Measurements from ENCODE around the gene TNP2. TPM values are rescaled to one million over a fixed set of nuclear protein-coding genes. Genes with fewer than 3 reads are reported as not detected.
"Not testable (repeated sequence)": the region's sequence is repeated elsewhere in the genome, so short reads cannot be mapped to it uniquely, and the experiment has no call there.

The TNP2 gene
- total RNA-seq, 1 donor from 2014 or later = not detected

DNA sequence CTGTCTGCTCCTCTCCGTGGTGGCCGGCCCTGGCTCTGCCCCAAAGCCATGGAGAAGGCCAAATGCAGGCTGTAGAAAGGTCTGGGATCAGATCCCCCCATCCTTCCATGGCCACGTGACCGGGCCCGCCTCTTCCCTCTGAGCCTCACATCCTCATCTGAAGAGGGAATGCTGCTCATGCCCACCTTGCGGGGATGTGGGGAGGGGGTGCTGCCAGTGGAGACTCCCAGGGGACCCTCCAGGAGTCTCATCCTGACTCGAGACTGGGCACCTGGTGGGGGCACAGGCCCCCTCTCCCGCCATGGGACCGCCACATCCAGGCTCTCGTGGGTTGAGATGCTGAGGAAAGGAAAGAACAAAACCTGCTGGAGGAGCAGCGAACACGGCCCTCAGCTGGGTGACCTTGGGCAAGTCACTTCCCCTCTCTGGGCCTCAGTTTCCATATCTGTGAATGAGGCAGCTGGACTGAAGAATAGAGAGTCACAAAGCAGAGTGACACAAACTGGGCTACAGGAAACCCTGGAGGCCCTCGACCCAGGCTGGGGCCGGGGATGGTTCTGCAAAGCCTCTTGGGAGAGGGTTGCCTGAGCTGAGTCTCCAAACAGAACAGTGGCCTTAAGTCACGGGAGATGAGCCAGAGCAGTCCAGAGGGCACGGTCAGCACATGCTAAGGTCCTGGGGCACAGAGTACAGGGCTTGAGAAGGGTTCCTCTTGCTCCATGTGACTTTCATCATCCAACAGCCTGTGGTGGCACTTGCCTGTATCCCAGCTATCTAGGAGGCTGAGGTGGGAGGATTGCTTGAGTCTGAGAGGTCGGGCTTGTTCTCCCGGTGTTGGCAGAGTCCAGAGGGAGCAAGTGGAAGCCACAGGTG is 43.2 kb downstream of the TNP2 start:
- no peaks in the 10 kb centered on the region for H3K36me3 ChIP-seq
- TF ChIP-seq, protein P1, sequence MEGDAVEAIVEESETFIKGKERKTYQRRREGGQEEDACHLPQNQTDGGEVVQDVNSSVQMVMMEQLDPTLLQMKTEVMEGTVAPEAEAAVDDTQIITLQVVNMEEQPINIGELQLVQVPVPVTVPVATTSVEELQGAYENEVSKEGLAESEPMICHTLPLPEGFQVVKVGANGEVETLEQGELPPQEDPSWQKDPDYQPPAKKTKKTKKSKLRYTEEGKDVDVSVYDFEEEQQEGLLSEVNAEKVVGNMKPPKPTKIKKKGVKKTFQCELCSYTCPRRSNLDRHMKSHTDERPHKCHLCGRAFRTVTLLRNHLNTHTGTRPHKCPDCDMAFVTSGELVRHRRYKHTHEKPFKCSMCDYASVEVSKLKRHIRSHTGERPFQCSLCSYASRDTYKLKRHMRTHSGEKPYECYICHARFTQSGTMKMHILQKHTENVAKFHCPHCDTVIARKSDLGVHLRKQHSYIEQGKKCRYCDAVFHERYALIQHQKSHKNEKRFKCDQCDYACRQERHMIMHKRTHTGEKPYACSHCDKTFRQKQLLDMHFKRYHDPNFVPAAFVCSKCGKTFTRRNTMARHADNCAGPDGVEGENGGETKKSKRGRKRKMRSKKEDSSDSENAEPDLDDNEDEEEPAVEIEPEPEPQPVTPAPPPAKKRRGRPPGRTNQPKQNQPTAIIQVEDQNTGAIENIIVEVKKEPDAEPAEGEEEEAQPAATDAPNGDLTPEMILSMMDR (IDR thresholded peaks at IDR 0.05; ENCODE audit: borderline replicate concordance) = no peak
- intact Hi-C loops (cut with micrococcal nuclease) = no loop called here
- H3K4me1 ChIP-seq = peaks cover 21% of the 10 kb centered on the region
- peak overlapping the region; percentile 15 for H3K4me3 ChIP-seq
- no peak for DNase-seq
- H3K27ac ChIP-seq (replicated peaks) = no peak overlapping the region
- no peaks in the 10 kb centered on the region for H3K9me3 ChIP-seq (replicated peaks)
- no peaks in the 10 kb centered on the region for H3K27me3 ChIP-seq (ENCODE audit: low read depth)

- DNase-seq = peak; percentile 26
- peak overlapping the region; percentile 85 for H3K27ac ChIP-seq (replicated peaks)
- intact Hi-C loops (cut with micrococcal nuclease) = no loop called here
- peak overlapping the region; percentile 15 for H3K4me3 ChIP-seq
- H3K4me1 ChIP-seq = peaks cover 21% of the 10 kb centered on the region
- TF ChIP-seq, protein P1 (IDR thresholded peaks at IDR 0.05; ENCODE audit: borderline replicate concordance) = no peak
- no peaks in the 10 kb centered on the region for H3K27me3 ChIP-seq (ENCODE audit: low read depth)
- H3K9me3 ChIP-seq (replicated peaks) = no peaks in the 10 kb centered on the region
- no peaks in the 10 kb centered on the region for H3K36me3 ChIP-seq
These were observed 44.0 kb downstream of the TNP2 start for GRCh38 chr16:11224894-11225676.

GRCh38 chr16:11224096-11224893 is 44.8 kb downstream of the TNP2 start:
- intact Hi-C loops (cut with micrococcal nuclease) = no loop called here
- peak overlapping the region; percentile 85 for H3K27ac ChIP-seq (replicated peaks)
- H3K4me1 ChIP-seq = peaks cover 21% of the 10 kb centered on the region
- no peak overlapping the region for H3K4me3 ChIP-seq
- H3K27me3 ChIP-seq (ENCODE audit: low read depth) = no peaks in the 10 kb centered on the region
- DNase-seq = peak; percentile 85
- TF ChIP-seq, protein P1 (IDR thresholded peaks at IDR 0.05; ENCODE audit: borderline replicate concordance) = no peak
- no peaks in the 10 kb centered on the region for H3K9me3 ChIP-seq (replicated peaks)
- H3K36me3 ChIP-seq = no peaks in the 10 kb centered on the region

- H3K27me3 ChIP-seq (ENCODE audit: low read depth); H3K36me3 ChIP-seq; intact Hi-C loops (cut with micrococcal nuclease); H3K4me3 ChIP-seq; DNase-seq; H3K27ac ChIP-seq (replicated peaks): not testable (repeated sequence)
- peaks cover 19% of the 10 kb centered on the region for H3K4me1 ChIP-seq
- H3K9me3 ChIP-seq (replicated peaks) = peaks cover 32% of the 10 kb centered on the region
These were observed 48.6 kb downstream of the TNP2 start for GRCh38 chr16:11220507-11220906.

- Histone ChIP-seq H3K4me3 (no peak overlapping the region), H3K36me3 (no peaks in the 10 kb centered on the region), H3K4me1 (peaks cover 6% of the 10 kb centered on the region), H3K27ac (replicated peaks) (no peak overlapping the region), H3K27me3 (ENCODE audit: low read depth) (no peaks in the 10 kb centered on the region), H3K9me3 (replicated peaks) (peaks cover 37% of the 10 kb centered on the region)
- TF ChIP-seq, protein P1 (IDR thresholded peaks at IDR 0.05; ENCODE audit: borderline replicate concordance) = no peak
- no peak for DNase-seq
- intact Hi-C loops (cut with micrococcal nuclease) = no loop called here
These were observed 49.9 kb downstream of the TNP2 start for GRCh38 chr16:11219178-11219577.
